Large intestine (tissue), 3 donors: ENCODE measurements around the gene ATP11A. TPM values are rescaled to one million over a fixed set of nuclear protein-coding genes. Genes with fewer than 3 reads are reported as not detected.

ENCODE experiments used
- DNase-seq, 2 donors: peaks; one replicate each; pipeline versions ENCODE4 v3.0.0 to v3.0.0-alpha.2; 2013
- H3K27ac ChIP-seq: one replicate; pipeline ENCODE4 v1.5.1; 2013; ENCODE audit warnings: low read length
- H3K27me3 ChIP-seq: 2 replicates; pipeline ENCODE4 v1.6.1; 2013; ENCODE audit warnings: low read length; ENCODE audit not compliant: control insufficient read depth, insufficient read depth
- H3K36me3 ChIP-seq: 2 replicates; pipeline ENCODE4 v1.6.1; 2013; ENCODE audit warnings: low read length; ENCODE audit not compliant: control insufficient read depth, insufficient read depth
- H3K4me1 ChIP-seq: one replicate; pipeline ENCODE4 v1.6.1; 2013; ENCODE audit warnings: low read length; ENCODE audit not compliant: control insufficient read depth, insufficient read depth
- H3K4me3 ChIP-seq: one replicate; pipeline ENCODE4 v1.5.1; 2013; ENCODE audit warnings: low read length
- H3K9me3 ChIP-seq: one replicate; pipeline ENCODE4 v1.6.1; 2013; ENCODE audit warnings: mild to moderate bottlenecking, low read depth, low read length, moderate library complexity; ENCODE audit not compliant: control insufficient read depth
- WGBS: methylation state at CpG from one replicate; pipeline ENCODE4 v1.1.5; 2013; ENCODE audit warnings: low lambda C conversion rate; ENCODE audit not compliant: insufficient coverage; 5-methylcytosine and 5-hydroxymethylcytosine counted together
- polyA plus RNA-seq: library from polyadenylated mRNA; unstranded; fragments of 120-200 nt; gene quantifications from one replicate; pipeline ENCODE4 v1.2.1, GENCODE V29; 2013

Gene ATP11A
- polyA plus RNA-seq, 1 donor = 95.6 TPM

DNA sequence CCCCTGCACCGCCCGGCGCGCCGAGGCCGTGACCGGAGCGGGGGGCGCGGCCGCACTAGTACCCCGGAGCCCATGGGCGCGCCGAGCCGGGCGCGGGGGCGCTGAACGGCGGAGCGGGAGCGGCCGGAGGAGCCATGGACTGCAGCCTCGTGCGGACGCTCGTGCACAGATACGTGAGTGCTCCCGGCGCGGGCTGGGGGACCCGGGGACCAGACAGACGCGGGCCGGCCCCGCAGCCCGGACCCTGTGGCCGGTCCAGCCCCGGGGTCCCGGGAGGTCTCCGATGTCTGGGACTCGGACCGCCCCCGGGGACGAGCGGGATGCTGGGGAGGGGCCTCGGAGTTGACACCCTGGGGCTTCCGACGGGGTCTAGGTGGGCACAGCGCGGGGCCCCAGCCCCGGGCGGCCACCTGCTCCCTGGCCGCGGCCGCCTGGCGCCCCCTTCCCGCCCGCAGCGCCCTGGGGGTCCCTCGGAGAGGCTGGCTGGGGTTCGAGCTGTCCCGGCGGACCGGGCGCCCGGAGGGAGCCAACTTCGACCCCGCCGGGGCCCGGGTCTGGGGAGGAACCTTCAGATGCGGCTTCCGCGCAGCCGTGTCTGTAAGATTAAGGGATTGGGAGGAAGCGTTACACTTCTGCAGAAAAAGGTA lies 568 bp downstream of the ATP11A start:
- H3K4me1 ChIP-seq = peaks cover 61% of the 10 kb centered on the region
- H3K36me3 ChIP-seq = no peaks in the 10 kb centered on the region
- no peak for DNase-seq
- H3K4me3 ChIP-seq = peak overlapping the region; percentile 73
- H3K9me3 ChIP-seq = no peaks in the 10 kb centered on the region
- no peaks in the 10 kb centered on the region for H3K27me3 ChIP-seq
- H3K27ac ChIP-seq = peak overlapping the region; percentile 90
- 5% methylated on average over 4 of the region's 77 CpGs for WGBS

DNA sequence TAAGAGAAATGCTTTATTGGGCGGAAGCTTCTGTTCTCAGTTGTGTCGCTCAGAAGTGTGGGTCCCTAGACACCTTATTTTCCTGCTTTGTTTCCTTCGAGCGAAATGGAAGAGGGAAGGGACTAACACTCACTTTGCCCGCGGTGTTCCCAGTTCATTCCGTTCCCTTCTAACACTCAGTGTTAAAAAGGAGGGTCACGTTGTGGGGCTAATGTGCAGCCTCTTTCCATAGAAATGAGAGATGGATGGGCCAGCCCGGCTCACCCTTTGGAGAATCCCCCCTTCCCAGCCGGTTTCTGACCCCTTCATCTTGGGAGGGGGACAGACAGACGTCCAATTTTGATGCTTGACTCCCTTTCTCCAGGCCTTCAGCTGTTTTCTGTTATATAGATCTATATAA lies 2.3 kb downstream of the ATP11A start:
- peaks cover 9% of the 10 kb centered on the region for H3K36me3 ChIP-seq
- peak overlapping the region; percentile 73 for H3K4me3 ChIP-seq
- no peak for DNase-seq
- peaks cover 46% of the 10 kb centered on the region for H3K4me1 ChIP-seq
- H3K27ac ChIP-seq = peak overlapping the region; percentile 90
- H3K27me3 ChIP-seq = no peaks in the 10 kb centered on the region
- WGBS = no CpG with 5 or more reads among the region's 11 CpGs
- no peaks in the 10 kb centered on the region for H3K9me3 ChIP-seq

- 90% methylated on average over 4 of the region's 5 CpGs for WGBS
- H3K4me1 ChIP-seq = peaks cover 47% of the 10 kb centered on the region
- no peaks in the 10 kb centered on the region for H3K9me3 ChIP-seq
- H3K4me3 ChIP-seq = no peak overlapping the region
- H3K36me3 ChIP-seq = peaks cover 11% of the 10 kb centered on the region
- no peak for DNase-seq
- H3K27ac ChIP-seq = peak overlapping the region; percentile 90
- no peaks in the 10 kb centered on the region for H3K27me3 ChIP-seq
These were observed 2.7 kb downstream of the ATP11A start for GRCh38 chr13:112692586-112692985.

GRCh38 chr13:112693831-112694497 lies 4.1 kb downstream of the ATP11A start:
- no peaks in the 10 kb centered on the region for H3K9me3 ChIP-seq
- DNase-seq = no peak
- no peak overlapping the region for H3K27ac ChIP-seq
- H3K27me3 ChIP-seq = no peaks in the 10 kb centered on the region
- peaks cover 37% of the 10 kb centered on the region for H3K4me1 ChIP-seq
- 100% methylated on average over 1 of the region's 13 CpGs for WGBS
- H3K4me3 ChIP-seq = no peak overlapping the region
- peaks cover 11% of the 10 kb centered on the region for H3K36me3 ChIP-seq

DNA sequence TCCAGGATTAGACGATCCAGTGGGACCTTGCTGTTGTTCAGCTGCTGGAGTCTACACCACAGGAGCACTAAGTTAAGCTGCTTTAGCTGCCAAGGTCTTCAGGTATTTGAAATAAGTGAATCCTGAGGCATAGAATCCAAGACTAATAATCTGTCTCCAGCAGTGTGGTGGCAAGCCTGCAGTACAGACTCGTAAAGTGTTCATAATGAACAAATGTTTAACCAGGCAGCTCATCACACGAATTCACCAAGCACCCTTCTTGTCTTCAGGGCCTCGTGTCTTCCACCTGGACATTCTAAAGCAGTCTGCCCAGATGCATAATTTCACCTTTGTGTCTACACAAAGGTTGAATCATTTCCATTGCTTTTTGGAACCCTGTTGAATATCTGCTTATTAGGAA lies 5.3 kb downstream of the ATP11A start:
- Histone ChIP-seq H3K4me3 (no peak overlapping the region), H3K9me3 (no peaks in the 10 kb centered on the region), H3K27ac (no peak overlapping the region), H3K27me3 (no peaks in the 10 kb centered on the region), H3K36me3 (peaks cover 11% of the 10 kb centered on the region), H3K4me1 (peaks cover 34% of the 10 kb centered on the region)
- DNase-seq = no peak
- WGBS = no CpG with 5 or more reads among the region's 4 CpGs

DNA sequence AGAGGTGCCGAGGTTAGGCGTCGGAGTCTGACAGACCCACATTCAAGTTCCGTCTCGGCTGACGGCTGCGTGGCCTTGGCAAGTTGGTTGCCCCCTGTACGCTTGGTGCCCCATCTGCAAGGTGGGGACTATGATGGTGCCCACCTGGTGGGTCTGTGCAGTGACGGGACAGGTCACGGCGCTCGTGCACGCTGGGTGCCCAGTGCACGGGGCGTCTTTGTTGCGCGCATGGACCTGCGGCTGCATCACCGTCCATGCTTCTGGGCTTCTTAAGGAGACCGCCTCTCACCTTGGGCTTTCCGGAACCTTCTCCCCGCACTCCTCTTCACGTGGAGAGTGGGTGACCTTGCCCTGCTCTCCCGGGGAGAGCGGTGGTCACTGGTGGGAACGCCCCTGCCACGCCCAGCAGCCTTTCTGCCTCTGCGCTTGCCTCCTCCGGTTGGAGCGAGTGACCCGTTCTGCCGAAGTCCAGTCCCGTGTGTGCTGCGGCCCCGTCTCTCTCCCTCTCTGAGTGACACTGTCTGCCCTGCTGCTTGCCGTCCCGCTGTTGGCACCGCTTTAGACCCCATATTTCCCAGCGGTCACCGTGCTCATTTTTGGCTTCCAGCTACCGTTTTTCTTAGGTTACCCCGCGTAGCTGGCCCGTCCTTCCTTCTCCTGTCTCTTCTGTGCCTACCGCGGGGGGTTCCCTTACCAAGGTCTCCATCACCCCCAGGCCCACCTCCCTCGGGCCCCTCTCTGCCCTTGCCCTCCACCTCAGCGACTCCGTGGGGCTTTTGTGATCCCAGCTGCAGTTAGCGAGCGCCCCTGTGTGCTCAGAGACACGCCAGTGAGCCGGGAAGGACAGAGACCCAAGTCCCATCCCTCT lies 6.4 kb downstream of the ATP11A start:
- peaks cover 14% of the 10 kb centered on the region for H3K36me3 ChIP-seq
- no peak overlapping the region for H3K4me3 ChIP-seq
- WGBS = 95% methylated on average over 4 of the region's 53 CpGs
- H3K27me3 ChIP-seq = no peaks in the 10 kb centered on the region
- no peaks in the 10 kb centered on the region for H3K9me3 ChIP-seq
- DNase-seq = no peak
- H3K4me1 ChIP-seq = peaks cover 34% of the 10 kb centered on the region
- H3K27ac ChIP-seq = no peak overlapping the region

GRCh38 chr13:112696869-112697465 lies 7.1 kb downstream of the ATP11A start:
- Histone ChIP-seq H3K27me3 (no peaks in the 10 kb centered on the region), H3K9me3 (no peaks in the 10 kb centered on the region), H3K4me3 (no peak overlapping the region), H3K36me3 (peaks cover 17% of the 10 kb centered on the region), H3K27ac (no peak overlapping the region), H3K4me1 (peaks cover 34% of the 10 kb centered on the region)
- DNase-seq = no peak
- no CpG with 5 or more reads among the region's 34 CpGs for WGBS

- no CpG with 5 or more reads among the region's 19 CpGs for WGBS
These were observed 8.2 kb downstream of the ATP11A start for GRCh38 chr13:112697756-112698655.

GRCh38 chr13:112699322-112699918 lies 9.6 kb downstream of the ATP11A start:
- Histone ChIP-seq H3K4me3 (no peak overlapping the region), H3K4me1 (peaks cover 19% of the 10 kb centered on the region), H3K9me3 (peaks cover 6% of the 10 kb centered on the region), H3K27ac (no peak overlapping the region), H3K36me3 (peaks cover 20% of the 10 kb centered on the region), H3K27me3 (no peaks in the 10 kb centered on the region)
- no peak for DNase-seq
- WGBS = no CpG with 5 or more reads among the region's 13 CpGs

More at GRCh38 chr13:112697756-112698655, 8.2 kb downstream of the ATP11A start:
- Histone ChIP-seq H3K4me3 (no peak overlapping the region), H3K27me3 (no peaks in the 10 kb centered on the region), H3K9me3 (peaks cover 6% of the 10 kb centered on the region), H3K4me1 (peaks cover 29% of the 10 kb centered on the region), H3K27ac (no peak overlapping the region), H3K36me3 (peaks cover 20% of the 10 kb centered on the region)
- peak in 1 of 2 donors; percentile 57 for DNase-seq
